HepG2 (cell line): ENCODE results near the gene KLHL18. TPM values are rescaled to one million over a fixed set of nuclear protein-coding genes. Genes with fewer than 3 reads are reported as not detected.
A peak's percentile ranks its signal among the peaks of the same experiment; 100 is the strongest.

Source experiments
- ATAC-seq: fragments of 200-7000 bp; cut with Tn5 transposase; 3 replicates; pipeline ENCODE4 v1.9.1; 2020; ENCODE audit warnings: mild to moderate bottlenecking, moderate library complexity
- BruUV-seq: library from RNA; stranded (reverse); fragments of 400-500 nt; replicated peaks from 2 replicates; lab custom pipeline; 2021; lab: Mats Ljungman, UMichigan
- CTCF ChIA-PET: fragments of 300-600 bp; formaldehyde crosslinking; extraction: SDS; loops from one replicate; lab custom pipeline; 2021; ENCODE audit warnings: low total read pairs, inconsistent platforms, low intra/inter-chr PET ratio; lab: Yijun Ruan, JAX
- POLR2A ChIA-PET: fragments of 350-600 bp; sonication (Branson Sonifier 250); formaldehyde crosslinking; loops from one replicate; lab custom pipeline; 2020; ENCODE audit warnings: antibody characterized with exemption, inconsistent platforms; lab: Yijun Ruan, JAX
- DNase-seq: peaks from one replicate; pipeline ENCODE4 v3.0.0-alpha.2; 2015; ENCODE audit warnings: low spot score
- FAIRE-seq: peaks from 3 replicates; lab custom pipeline; 2011; peaks lifted over from hg19 to GRCh38; lab: Jason Lieb, UNC
- H2AFZ ChIP-seq: one replicate; pipeline ENCODE4 v1.6.1; 2011; ENCODE audit warnings: low read length, inconsistent platforms
- H3K27ac ChIP-seq: fragments of 300-600 bp; 3 replicates; pipeline ENCODE4 v1.8.0; 2011; ENCODE audit warnings: mixed run types, mild to moderate bottlenecking, mixed read lengths, low read length, inconsistent platforms; ENCODE audit not compliant: insufficient read depth; ENCODE audit errors: extremely low read length
- H3K27me3 ChIP-seq, 2 experiments: fragments of 200-600 bp in 1 of 2; 2 replicates in 1 of 2; 3 replicates in 1 of 2; pipeline versions ENCODE4 v1.6.0 to v1.8.0; 2011; ENCODE audit warnings: low read length in 2 of 2, mild to moderate bottlenecking in 2 of 2, moderate library complexity in 2 of 2, inconsistent platforms in 1 of 2; ENCODE audit not compliant: insufficient read depth in 2 of 2, control insufficient read depth in 1 of 2
- H3K36me3 ChIP-seq, 2 experiments: fragments of 200-600 bp in 1 of 2; replicated peaks in 1 of 2; 2 replicates in 1 of 2; 3 replicates in 1 of 2; pipeline versions ENCODE4 v1.5.1 to v1.8.0; 2011; ENCODE audit warnings: low read length in 2 of 2, inconsistent platforms in 1 of 2; ENCODE audit not compliant: insufficient read depth in 2 of 2, control insufficient read depth in 1 of 2
- H3K4me1 ChIP-seq: 2 replicates; pipeline ENCODE4 v1.5.1; 2012; ENCODE audit warnings: low read length, inconsistent platforms; ENCODE audit not compliant: insufficient read depth
- H3K4me2 ChIP-seq: 2 replicates; pipeline ENCODE4 v1.6.0; 2011; ENCODE audit warnings: low read depth, low read length, inconsistent platforms
- H3K4me3 ChIP-seq, 3 experiments: fragments of 200-600 bp in 1 of 3; sonication (generic), shearing (Covaris generic) in 1 of 3; replicated peaks in 1 of 3; 2 replicates each; pipeline ENCODE4 v1.5.1; 2011 to 2016; ENCODE audit warnings: low read length in 3 of 3, inconsistent platforms in 2 of 3, low read depth in 2 of 3, mild to moderate bottlenecking in 2 of 3, control low read depth in 1 of 3, mixed read lengths in 1 of 3; ENCODE audit not compliant: insufficient read depth in 1 of 3
- H3K79me2 ChIP-seq: one replicate; pipeline ENCODE4 v1.6.1; 2011; ENCODE audit warnings: low read length, inconsistent platforms; ENCODE audit not compliant: insufficient read depth
- H3K9ac ChIP-seq: 2 replicates; pipeline ENCODE4 v1.6.0; 2011; ENCODE audit warnings: mild to moderate bottlenecking, low read depth, low read length, inconsistent platforms; ENCODE audit not compliant: insufficient read depth
- H3K9me3 ChIP-seq: 2 replicates; pipeline ENCODE4 v1.5.1; 2012; ENCODE audit warnings: mild to moderate bottlenecking, low read length
- H4K20me1 ChIP-seq: 2 replicates; pipeline ENCODE4 v1.6.0; 2011; ENCODE audit warnings: inconsistent platforms, mild to moderate bottlenecking, low read length, moderate library complexity; ENCODE audit not compliant: insufficient read depth
- CEBPZ ChIP-seq: IDR thresholded peaks from 2 replicates; pipeline ENCODE4 v1.6.1; 2012; ENCODE audit warnings: low read length, improper control_type of control experiment
- DRAP1 ChIP-seq: IDR thresholded peaks from 2 replicates; pipeline ENCODE4 v1.6.1; 2016; ENCODE audit warnings: missing genetic modification reagents, missing compliant biosample characterization
- MAFF ChIP-seq: IDR thresholded peaks from 2 replicates; pipeline ENCODE4 v1.6.1; 2011; ENCODE audit warnings: low read depth, low read length, improper control_type of control experiment
- MAFK ChIP-seq, 2 experiments: IDR thresholded peaks in 1 of 2; conservative IDR thresholded peaks in 1 of 2; 2 replicates each; pipeline ENCODE4 v1.6.1; 2011; ENCODE audit warnings: improper control_type of control experiment in 2 of 2, low read length in 2 of 2
- NFE2L2 ChIP-seq: fragments of 150-350 bp; IDR thresholded peaks from 2 replicates; pipeline ENCODE4 v1.6.1; 2014; ENCODE audit warnings: low read length
- SOX5 ChIP-seq: IDR thresholded peaks from 2 replicates; pipeline ENCODE4 v1.6.1; 2016; ENCODE audit warnings: borderline replicate concordance
- ZFYVE20 ChIP-seq: sonication (generic); formaldehyde crosslinking; IDR thresholded peaks from 2 replicates; pipeline ENCODE4 v1.8.0; 2023; ENCODE audit warnings: low read depth, mild to moderate bottlenecking, moderate library complexity, missing genetic modification reagents, borderline replicate concordance
- ZNF260 ChIP-seq: sonication (generic); formaldehyde crosslinking; IDR thresholded peaks from 2 replicates; pipeline ENCODE4 v1.4.0; 2020; ENCODE audit warnings: missing genetic modification reagents, low read depth, mild to moderate bottlenecking, borderline replicate concordance
- in situ Hi-C: cut with HindIII; loops from 2 replicates; pipeline ENCODE4 v1.10.0; 2017; ENCODE audit warnings: low pct_unique_long_range_greater_than_20kb; ENCODE audit not compliant: extremely low pct_ligation_motif_present
- intact Hi-C: fragments of 100-400 bp; cut with micrococcal nuclease; formaldehyde crosslinking; loops from one replicate; pipeline ENCODE4 v1.10.0; 2022; ENCODE audit not compliant: unreplicated experiment
- polyA plus RNA-seq, 8 experiments: library from polyadenylated mRNA; depleted of rRNA in 3 of 8; stranded (reverse) in 7 of 8; unstranded in 1 of 8; fragments of >200 nt; fragmentation: Illumina TruSeq in 4 of 8; extraction: Trizol in 4 of 8; gene quantifications; 2 replicates each; pipeline versions ENCODE4 v1.2.1 to v1.2.3, GENCODE V29; 2011 to 2016; ENCODE audit warnings: low read depth in 4 of 8, missing spikeins in 1 of 8, mixed read lengths in 1 of 8; ENCODE audit not compliant: insufficient read depth in 1 of 8
- total RNA-seq, 5 experiments: library from RNA; depleted of rRNA; stranded (reverse); fragments of >200 nt; fragmentation: Illumina TruSeq; extraction: Trizol; gene quantifications; 2 replicates each; pipeline ENCODE4 v1.2.3, GENCODE V29; 2016; ENCODE audit warnings: low read depth in 1 of 5

KLHL18 gene
- total and polyA plus RNA-seq, 2 of the 13 experiments (the other 11 are each of a cell fraction or from before 2014, with no cell fraction given) = 17.5 to 18.8 TPM

GRCh38 chr3:47267490-47267824, 15.3 kb upstream of the KLHL18 start:
- Histone ChIP-seq H3K27me3 (no peaks in the 10 kb centered on the region), H3K27ac (no peak overlapping the region), H3K9me3 (no peaks in the 10 kb centered on the region), H2AFZ (no peak overlapping the region), H3K4me1 (peaks cover 15% of the 10 kb centered on the region), H3K4me3 (no peak overlapping the region), H3K79me2 (no peaks in the 10 kb centered on the region), H3K4me2 (no peak overlapping the region), H3K36me3 (no peaks in the 10 kb centered on the region), H4K20me1 (no peaks in the 10 kb centered on the region), H3K9ac (no peak overlapping the region)
- in situ Hi-C loops (no loop called here), intact Hi-C loops (no loop called here)
- ATAC-seq = no peak
- POLR2A ChIA-PET = no interaction called here
- CTCF ChIA-PET = no interaction called here
- BruUV-seq = no TSS peak
- TF ChIP-seq CEBPZ (no peak), SOX5 (CRISPR knock-in tag) (no peak), MAFK (conservative IDR thresholded peaks at IDR 0.05 in 1 of 2, IDR thresholded peaks at IDR 0.05 in 1 of 2; ENCODE audit: low read length in 2 of 2) (peak; percentile 90 to 96), MAFF (peak; percentile 90), ZNF260 (no peak), ZFYVE20 (no peak), DRAP1 (no peak), NFE2L2 (no peak)
- no peak for DNase-seq
- FAIRE-seq = no peak
